ENCODE data around the gene RMDN2.

Gene RMDN2

GRCh38 chr2:37925063-37925897, at the start of gene RMDN2:
TSS of gene RMDN2 (plus strand) at chr2:37925287. CDS start at chr2:37929278, 3,991 bp downstream.
- peak within 1 kb of the TSS; percentile 72 for H3K4me3 ChIP-seq (ENCODE audit: low read depth, low read length)

DNA sequence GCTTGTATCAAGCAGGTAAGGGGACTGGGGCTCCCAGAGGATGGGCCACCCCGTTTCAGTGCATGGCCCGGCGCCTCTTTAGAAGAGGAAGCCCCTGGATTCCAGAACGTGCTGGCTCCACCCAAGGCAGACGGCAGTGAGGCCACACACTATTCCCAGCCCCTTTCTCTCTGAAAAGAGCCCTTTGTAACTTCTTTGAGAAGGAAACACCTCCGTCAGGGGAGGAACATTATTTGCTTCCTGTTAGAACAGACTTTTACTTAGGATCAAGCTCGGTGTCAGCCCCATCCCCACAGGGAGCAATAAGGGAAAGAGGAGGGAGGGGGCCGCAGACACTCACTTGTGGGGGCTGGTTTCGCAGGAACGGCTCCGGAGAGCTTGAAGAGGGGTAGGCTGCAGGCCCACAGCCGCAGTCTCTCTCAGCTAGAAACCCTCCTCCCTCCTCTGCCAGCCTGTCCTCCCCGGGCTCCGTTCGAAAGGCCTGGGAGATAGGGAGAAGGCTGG, 49.6 kb upstream of the RMDN2 start:
- H3K4me3 ChIP-seq (ENCODE audit: low read depth, low read length): no peak overlapping the region
- TF ChIP-seq CTCF (IDR thresholded peaks at IDR 0.05; ENCODE audit: borderline replicate concordance, insufficient read depth, low read depth, low read length): no peak

More at GRCh38 chr2:37925063-37925897, at the start of gene RMDN2:
- no peak for TF ChIP-seq CTCF (IDR thresholded peaks at IDR 0.05; ENCODE audit: borderline replicate concordance, insufficient read depth, low read depth, low read length)

DNA sequence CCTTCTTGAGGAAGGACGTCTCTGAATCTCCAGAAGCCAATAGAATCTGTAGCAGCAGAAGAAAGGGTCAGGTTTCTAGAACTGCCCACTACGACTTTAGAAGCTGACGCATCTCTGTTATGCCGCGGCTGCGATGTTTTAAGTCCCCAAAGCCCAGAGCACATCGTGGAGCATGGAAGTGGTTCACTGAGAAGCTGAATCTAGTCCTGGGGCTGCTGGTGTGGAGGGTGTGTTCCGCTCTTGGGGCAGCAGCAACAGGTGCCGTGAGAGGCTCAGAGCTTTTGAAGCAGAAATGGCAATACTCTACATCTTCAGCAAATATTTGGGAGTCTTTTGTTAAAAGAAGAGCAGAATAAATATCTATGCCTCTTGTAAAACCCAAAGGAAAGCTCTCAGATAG, 48.9 kb upstream of the RMDN2 start:
- H3K4me3 ChIP-seq (ENCODE audit: low read depth, low read length): no peak overlapping the region
- TF ChIP-seq CTCF (IDR thresholded peaks at IDR 0.05; ENCODE audit: borderline replicate concordance, insufficient read depth, low read depth, low read length): no peak

- H3K4me3 ChIP-seq (ENCODE audit: low read depth, low read length): no peak overlapping the region
- TF ChIP-seq CTCF (IDR thresholded peaks at IDR 0.05; ENCODE audit: borderline replicate concordance, insufficient read depth, low read depth, low read length): peak; percentile 41; the same call in 1 of the 2 replicates
Measured at GRCh38 chr2:37877457-37878315, 47.4 kb upstream of the RMDN2 start.

DNA sequence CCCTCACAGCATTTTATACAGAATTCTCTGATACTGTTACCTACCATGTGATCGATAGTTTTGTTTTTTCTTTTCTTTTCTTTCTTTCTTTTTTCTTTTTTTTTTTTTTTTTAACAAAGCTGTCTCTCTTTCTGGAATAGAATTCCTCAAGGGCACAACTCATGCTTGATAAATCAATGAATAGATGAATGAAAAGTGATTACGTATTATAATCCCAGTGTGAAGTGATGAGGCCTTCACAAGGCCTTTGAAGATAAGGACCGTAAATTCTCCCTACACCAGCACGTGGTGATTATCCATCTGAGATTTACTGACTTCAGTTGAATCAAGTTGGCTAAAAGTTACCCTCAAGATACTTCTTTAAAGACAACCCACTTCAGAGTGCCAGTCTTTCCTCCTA, 46.6 kb upstream of the RMDN2 start:
- H3K4me3 ChIP-seq (ENCODE audit: low read depth, low read length): no peak overlapping the region
- no peak for TF ChIP-seq CTCF (IDR thresholded peaks at IDR 0.05; ENCODE audit: borderline replicate concordance, insufficient read depth, low read depth, low read length)

DNA sequence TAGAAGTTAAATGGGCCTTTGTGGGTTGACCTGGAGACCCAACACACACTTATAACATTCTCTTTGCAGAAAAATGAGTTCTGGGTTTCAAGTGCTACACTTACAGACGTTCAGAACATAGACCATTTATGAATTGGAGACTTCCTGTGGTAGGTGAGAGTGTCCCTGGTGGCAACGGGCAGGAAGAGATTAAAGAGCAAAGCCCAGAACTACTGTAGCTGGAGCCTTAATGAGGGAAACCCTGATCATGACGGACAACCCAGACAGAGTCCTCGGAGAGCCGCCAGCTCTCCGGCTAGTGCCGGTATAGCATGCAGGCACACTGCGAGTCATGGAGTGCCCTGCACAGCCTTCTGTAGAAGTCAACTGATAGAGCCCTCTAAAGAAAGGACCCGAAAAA, 44.5 kb upstream of the RMDN2 start:
- H3K4me3 ChIP-seq (ENCODE audit: low read depth, low read length): no peak overlapping the region
- peak; percentile 37; the same call in 1 of the 2 replicates for TF ChIP-seq CTCF (IDR thresholded peaks at IDR 0.05; ENCODE audit: borderline replicate concordance, insufficient read depth, low read depth, low read length)
